ENCODE data around the gene MYOM1.
"Not testable (repeated sequence)": the region's sequence is repeated elsewhere in the genome, so short reads cannot be mapped to it uniquely, and the experiment has no call there.

The MYOM1 gene

DNA sequence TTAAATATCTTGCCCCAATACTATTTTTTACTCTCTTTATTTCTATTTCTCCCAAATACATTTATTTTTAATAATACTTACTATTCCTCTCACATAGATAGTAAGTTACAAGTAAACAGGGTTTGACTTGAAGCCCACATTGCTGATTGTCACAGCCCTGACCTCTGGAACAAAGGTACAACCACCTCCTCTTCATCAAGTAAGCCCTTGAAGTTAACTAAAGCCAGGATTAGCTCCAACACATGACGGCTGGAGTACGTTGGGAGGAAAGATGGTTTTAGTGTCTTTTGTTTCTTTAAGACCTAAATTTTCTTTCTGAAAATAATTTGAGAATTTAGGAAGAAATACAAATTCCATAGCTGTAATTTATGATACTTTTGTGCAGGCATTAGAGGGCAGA, 949 bp downstream of the MYOM1 start:
- DNase-seq (ENCODE audit: low read depth) = no peak

DNA sequence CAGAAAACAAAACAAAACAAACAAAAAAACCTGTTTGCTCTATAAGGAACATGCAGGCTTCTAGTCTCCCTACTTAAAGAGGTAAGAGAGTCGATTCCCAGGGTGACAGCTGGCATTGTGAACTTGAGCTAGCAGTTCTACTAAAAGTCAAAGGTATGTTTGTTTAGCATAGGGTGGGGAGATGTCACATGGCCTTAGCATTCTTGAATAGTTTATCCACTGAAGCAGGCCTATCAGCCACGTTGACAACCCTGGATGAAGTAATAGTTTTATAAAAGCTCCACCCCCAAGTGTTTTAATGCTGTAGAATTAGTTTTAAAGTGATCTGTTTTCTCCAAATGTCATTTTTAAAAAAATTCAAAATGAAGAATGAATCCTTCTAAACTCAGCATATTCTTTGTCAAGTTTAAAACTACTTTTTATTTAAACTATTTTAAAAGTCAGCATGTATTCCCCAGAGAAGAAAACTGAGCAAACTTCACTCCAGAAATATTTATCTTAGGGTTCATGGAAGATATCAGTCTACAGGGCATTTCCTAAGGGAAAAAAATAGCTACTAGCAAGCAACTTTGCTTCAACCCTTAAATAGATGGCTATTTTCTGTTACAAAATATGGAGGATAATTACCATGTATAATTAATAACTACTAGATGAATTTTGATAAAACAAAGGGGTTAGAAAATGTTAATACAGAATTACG, 1.7 kb downstream of the MYOM1 start:
- no peak for DNase-seq (ENCODE audit: low read depth)

DNA sequence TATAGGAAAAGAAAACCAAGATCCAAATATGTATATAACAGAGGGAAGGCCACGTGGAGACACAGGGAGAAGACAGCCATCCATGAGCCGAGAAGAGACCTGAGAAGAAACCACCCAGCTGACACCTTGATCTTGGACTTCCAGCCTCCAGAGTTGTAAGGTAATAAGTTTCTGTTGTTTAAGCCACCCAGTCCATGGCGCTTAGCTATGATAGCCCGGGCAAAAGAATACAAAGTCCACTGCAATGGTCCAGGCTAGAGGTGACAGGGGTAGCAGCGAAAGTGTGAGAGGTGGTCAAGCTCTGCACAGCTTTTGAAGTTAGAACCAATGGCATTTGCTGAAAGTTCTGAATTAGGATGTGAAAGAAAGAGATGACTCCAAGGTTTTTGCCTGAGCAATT, 2.8 kb downstream of the MYOM1 start:
- no peak for DNase-seq (ENCODE audit: low read depth)

DNA sequence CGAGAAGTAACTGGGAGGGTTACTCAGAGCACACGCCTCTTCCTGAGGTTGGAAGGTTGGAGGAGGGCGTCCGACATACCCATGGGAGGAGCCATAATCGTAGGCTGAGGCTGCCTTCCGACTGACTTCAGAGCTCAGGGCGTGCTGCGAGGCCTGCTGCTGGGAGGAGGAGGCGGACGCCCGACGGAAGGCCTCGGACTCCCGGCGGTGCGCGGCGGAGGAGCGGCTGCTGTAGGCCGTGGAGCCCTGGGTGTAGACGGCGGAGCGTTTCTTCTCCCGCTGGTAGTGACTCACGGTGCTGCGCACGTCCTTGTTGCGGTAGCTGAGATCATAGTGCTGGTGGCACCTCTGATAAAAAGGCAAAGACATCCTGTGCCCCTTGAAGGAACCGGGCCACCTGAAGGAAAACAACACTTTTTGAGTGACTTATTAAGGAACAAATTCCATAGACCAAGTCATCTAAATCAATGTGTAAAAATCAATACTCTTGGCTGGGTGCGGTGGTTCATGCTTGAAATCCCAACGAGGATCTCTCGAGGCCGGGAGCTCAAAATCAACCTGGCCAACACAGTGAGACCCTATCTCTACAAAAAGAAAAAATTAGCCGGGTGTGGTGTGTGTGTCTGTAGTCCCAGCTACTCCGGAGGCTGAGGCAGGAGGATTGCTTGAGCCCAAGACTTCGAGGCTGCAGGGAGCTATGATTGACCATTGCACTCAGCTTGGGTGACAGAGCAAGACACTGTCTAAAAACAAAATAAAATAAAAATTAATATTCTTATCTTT, 4.7 kb downstream of the MYOM1 start:
- no peak for DNase-seq (ENCODE audit: low read depth)

GRCh38 chr18:3213300-3214059, 6.3 kb downstream of the MYOM1 start:
- no peak for DNase-seq (ENCODE audit: low read depth)

DNA sequence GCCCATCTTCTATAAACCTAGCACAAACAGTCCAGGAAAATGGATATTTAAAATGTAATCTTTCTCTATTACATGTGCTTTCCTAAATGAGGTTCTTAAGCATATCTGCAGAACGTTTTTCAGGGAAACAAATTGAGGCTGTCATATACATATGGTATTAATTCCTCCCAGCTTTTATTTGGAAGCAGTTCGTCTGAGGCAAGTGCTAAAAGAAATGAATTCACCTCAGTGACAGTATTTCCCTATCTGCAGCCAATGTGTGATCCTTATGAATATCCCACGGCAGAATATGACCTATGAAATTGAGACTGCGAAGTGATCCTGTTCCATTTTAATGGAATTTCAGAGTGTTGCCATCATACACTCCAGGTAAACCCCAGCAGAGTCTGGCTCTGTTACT, 7.1 kb downstream of the MYOM1 start:
- no peak for DNase-seq (ENCODE audit: low read depth)

GRCh38 chr18:3211236-3211992, 8.4 kb downstream of the MYOM1 start:
- DNase-seq (ENCODE audit: low read depth) = no peak

- DNase-seq (ENCODE audit: low read depth) = no peak
Measured at GRCh38 chr18:3209859-3210569, 9.8 kb downstream of the MYOM1 start.

- no peak for DNase-seq (ENCODE audit: low read depth)
Measured at GRCh38 chr18:3207565-3207964, 12.2 kb downstream of the MYOM1 start.

DNA sequence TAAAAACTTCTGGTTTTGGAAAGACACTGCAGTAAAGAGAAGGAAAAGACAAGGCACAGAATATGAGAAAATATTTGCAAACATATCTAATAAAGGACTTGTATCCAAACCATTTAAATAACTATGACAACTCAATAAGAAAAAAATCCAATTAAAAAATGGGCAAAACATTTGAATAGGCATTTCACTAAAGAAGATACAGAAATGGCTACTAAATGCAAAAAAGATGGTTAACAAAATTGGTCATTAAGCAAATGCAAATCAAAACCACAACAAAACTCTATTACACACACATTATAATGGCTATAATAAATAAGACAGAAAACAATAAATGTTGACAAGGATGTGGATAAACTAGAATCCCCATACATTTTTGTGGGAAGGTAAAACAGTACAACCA, 14.5 kb downstream of the MYOM1 start:
- DNase-seq (ENCODE audit: low read depth) = no peak

GRCh38 chr18:3199942-3200645, 19.7 kb downstream of the MYOM1 start:
- no peak for DNase-seq (ENCODE audit: low read depth)

- DNase-seq (ENCODE audit: low read depth) = not testable (repeated sequence)
Measured at GRCh38 chr18:3198260-3198860, 21.4 kb downstream of the MYOM1 start.

- no peak for DNase-seq (ENCODE audit: low read depth)
Measured at GRCh38 chr18:3194947-3195612, 24.7 kb downstream of the MYOM1 start.

DNA sequence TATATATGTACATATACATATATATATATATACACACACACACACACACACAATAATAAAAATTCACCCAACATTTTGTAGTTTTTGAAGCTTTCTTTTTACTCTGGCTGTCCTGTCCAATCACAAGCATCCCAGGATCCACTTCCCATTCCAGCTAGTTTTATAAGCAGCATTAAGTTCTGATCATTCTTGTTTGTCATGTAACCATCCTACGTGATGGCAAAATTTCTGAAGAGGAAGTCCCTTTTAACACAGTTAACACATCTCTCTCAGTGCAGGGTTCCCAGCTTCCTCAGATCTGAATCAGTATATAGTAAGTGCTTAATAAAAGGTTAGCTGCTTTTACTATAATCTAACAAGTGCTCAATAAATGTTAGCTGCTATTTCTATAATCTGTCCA, 26.4 kb downstream of the MYOM1 start:
- DNase-seq (ENCODE audit: low read depth) = no peak

DNA sequence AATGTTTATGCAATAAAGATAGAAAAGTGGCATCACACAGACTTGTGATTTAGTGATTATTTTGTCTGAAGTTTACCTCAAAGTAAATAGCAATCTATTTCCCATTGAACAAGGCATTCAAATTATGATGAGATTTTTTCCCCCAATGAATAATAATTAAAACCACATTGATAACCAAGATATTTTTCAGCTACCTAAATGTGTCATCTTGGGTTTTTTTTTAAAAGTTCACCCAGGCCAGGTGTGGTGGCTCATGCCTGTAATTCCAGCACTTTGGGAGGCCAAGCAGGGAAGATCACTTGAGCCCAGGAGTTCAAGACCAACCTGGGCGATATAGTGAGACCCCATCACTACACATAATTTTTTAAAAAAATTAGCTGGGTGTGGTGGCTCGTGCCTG, 27.0 kb downstream of the MYOM1 start:
- no peak for DNase-seq (ENCODE audit: low read depth)

DNA sequence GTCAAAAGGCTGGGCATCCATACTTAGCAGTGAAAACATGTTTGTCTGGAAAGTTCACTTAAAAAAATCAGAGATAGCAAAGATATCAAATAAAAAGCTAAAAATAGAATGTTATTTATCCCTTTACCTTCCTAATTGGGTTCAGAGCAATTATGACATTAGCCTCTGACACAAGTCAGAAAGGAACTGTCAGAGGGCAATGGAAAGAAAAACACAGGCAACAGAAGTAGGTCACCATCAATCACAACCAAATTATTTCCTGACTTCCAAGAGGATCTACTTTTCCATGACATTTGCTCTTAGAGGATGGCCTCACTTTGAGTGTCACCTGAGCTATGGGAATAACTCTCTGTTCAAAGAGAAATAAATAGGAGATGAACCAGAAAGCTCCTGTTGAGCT, 27.5 kb downstream of the MYOM1 start:
- DNase-seq (ENCODE audit: low read depth) = no peak

DNA sequence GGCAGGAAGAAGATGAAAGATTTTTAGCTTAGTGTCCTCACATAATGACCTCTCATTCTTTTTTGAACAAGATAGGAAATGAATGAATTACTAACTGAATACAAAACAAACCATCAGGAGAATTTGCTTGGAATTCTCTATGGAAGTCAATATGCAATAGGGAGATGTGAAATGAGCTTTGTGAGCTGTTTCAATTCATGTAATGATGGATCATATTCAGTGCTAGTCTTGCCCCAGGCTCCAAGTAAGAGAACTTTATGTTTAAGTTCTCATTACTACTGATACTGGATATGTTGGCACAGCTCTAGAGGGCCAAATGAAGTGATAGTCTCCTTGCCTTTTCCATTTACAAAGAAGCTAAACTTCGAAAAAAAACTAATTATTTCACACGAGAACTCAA, 29.2 kb downstream of the MYOM1 start:
- DNase-seq (ENCODE audit: low read depth) = no peak

- DNase-seq (ENCODE audit: low read depth) = no peak
Measured at GRCh38 chr18:3189884-3190283, 29.9 kb downstream of the MYOM1 start.

- DNase-seq (ENCODE audit: low read depth) = no peak
Measured at GRCh38 chr18:3186678-3187658, 32.8 kb downstream of the MYOM1 start.

All from stimulated activated CD8-positive, alpha-beta memory T cell treated with anti-CD3 and anti-CD28 coated beads, Interleukin-12 subunit alpha, Interleukin-12 subunit beta, amount 100 ng/mL, for 4 hours (primary cell).